NT2/D1 (cell line): Measurements from ENCODE around the gene KDM1B.

Experiments used
- SUZ12 ChIP-seq: IDR thresholded peaks from 2 replicates; pipeline ENCODE4 v1.6.1; 2011; ENCODE audit not compliant: insufficient read length, insufficient read depth; ENCODE audit errors: extremely low read depth
- YY1 ChIP-seq: IDR thresholded peaks from 2 replicates; pipeline ENCODE4 v1.6.1; 2011; ENCODE audit not compliant: insufficient read length, insufficient read depth

DNA sequence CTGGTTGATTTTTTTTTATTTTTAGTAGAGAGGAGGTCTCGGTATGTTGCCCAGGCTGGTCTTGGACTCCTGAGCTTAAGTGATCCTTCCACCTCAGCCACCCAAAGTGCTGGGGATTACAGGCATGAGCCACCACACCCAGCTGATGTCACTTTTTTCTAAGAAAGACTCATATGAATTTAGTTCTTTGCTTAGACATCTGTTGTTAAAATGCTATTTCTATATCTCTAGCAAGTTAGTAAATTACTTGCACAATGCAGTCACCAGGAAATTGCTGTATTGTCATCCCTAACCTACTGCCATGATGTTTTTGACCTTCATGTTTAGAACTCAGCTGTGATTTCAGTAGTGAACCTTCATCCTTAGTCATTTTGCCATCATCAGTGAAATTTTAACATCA lies 5.7 kb downstream of the KDM1B start:
- no peak for TF ChIP-seq YY1
- TF ChIP-seq SUZ12, result no peak
